ENCODE results near the gene TTC34.

Gene TTC34

GRCh38 chr1:2590233-2591141, 211.0 kb downstream of the TTC34 start:
- DNase-seq (ENCODE audit: low spot score) = no peak

DNA sequence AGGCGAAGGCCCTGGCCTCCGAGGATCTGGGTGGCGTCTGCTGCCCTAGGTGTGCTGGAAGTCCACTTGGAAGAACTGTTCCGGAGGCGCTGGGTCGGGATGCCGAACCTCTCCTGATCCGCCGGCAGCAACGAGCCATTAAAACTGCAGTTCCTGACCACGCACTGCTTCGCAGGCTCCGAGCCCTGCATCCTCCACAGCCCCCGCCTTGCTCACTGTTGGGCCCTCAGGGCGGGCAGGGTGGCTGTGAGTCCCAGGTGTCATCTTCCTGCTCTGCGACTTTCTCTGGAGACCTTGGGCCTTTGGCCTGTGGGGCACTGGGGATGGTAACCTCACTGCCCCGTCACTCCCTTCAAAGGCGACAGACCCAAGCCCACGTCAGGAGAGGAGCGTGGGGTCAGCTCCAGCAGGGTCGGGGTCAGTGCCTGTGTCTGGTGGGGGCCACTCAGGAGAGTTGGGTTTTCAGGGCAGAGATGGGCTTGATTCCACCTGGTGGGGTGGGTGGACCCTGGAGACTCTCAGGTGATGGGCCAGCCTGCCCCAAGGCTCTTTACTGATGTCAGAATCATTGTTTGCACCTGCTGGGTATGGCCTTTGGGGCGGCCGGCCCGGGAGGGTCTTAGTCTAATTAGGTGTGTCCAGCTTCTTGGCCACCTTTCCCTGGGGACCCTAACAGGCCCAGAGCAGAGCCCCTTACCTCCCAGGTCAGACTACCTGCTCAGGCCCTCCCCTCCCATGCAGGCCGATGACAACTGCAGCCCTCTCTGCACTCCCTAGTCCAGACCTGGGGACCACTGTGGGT, 211.9 kb downstream of the TTC34 start:
- no peak for DNase-seq (ENCODE audit: low spot score)

- no peak for DNase-seq (ENCODE audit: low spot score)
Measured at GRCh38 chr1:2588661-2589430, 212.6 kb downstream of the TTC34 start.

DNA sequence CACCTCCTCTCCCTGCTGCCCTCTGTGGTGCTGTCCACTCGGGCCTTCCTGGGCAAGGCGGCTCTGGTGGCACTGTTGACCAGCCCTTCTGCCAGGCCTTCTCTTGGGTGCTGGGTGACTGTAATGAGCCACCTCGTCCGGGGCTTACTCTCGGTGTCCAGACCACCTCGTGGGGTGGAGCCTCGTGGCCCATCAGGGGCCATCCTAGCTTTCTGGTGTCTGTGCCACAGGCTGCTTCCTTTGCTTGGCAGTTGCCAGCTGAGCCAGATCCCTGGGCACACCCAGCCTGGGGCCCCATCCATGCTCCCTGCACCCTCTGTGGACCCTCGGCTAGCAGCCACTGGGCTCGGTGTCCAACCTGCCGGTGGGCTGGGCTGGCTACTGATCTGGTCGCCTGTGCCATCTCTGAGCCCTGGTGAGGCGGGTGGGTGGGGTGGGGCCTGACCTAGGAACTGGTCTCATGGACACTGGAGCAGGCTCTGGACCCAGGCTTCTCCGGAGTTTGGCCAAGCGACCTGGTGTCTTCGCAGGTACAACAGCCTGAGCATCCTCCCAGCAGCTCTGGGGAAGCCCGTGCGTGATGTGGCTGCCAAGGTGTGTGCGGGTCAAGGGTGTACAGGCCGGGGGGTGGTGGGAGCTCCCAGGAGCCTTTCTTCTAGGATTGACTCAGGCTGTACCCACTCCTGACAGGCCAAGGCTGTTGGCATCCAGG, 213.5 kb downstream of the TTC34 start:
- DNase-seq (ENCODE audit: low spot score) = no peak

DNA sequence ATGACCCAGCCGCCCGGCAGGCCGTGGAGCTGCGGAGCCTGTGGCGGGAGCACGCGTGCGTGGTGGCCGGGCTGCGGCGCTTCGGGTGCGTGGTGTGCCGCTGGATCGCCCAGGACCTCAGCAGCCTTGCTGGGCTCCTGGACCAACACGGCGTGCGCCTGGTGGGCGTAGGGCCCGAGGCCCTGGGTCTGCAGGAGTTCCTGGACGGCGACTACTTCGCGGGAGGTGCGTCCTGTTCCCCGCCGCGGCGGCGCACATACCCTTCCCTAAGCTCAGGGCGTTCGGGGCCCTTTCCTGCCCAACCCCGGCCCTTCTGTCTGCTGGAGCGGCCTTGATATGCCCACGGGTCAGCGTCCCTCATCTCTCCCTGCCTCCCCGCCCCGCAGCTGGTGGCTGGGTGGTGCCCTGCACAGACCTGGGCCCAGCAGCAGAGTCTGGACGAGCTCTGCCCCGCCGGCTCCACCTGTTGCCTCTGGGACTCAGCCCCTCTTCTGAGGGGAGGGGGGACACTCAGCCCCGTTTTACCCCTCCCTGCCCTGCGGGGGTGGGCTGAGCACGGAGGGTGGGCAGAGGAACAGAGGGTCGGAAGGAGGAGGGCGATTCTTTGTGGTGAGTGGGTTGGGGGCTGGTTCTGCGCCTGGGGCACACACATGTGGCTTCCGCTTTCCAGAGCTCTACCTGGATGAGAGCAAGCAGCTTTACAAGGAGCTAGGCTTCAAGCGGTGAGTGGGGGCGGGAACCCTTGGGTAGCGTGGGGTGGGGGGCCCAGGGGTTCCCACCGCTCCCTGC, 214.2 kb downstream of the TTC34 start:
- DNase-seq (ENCODE audit: low spot score) = no peak

DNA sequence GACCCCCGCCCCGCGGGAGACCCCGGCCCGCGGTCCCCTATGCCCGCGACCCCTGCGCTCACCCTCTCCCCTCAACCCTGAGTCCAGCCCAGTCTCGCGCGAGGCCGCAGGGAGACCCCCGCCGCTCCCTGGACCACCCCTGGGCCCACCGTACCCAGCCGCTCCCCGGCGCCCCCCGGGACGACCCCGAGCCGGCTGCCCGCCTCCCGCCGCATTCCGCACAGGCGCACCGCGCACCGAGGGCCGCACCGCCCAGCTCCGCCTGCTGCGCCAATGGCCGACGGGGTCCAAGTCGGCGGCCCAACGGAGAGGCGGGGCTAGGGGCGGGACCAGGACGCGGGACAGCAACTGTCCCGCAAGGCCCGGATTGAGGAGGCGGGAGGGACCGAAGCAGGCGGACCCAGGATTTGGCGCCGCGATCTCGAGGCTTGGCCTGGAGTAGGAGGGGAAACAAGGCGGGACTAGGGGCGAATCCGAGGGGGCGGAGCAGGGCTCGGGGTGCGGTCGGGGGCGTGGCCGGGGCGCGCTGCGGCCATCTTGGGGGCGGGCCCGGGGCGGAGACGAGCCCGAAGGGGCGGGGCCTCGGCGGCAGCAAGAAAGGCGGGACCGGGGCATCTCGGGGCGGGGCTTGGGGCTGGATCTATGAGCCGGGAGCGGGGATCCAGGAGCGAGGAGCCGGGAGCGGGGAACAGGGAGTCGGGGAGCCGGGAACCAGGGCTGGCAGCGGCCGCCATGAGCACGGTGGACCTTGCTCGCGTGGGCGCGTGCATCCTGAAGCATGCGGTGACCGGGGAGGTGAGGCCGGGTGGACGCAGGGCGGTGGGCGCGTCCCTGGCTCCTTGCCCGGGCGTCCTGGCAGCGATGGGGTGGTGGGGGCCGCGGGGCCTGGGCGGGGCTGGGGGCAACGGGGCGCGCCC, 215.1 kb downstream of the TTC34 start, which contains the start of gene PRXL2B:
PRXL2B (plus strand) TSS at position 624 of the 917 bp plus-strand sequence; CDS start at position 733, 109 bp downstream.
- peak; percentile 96 for DNase-seq (ENCODE audit: low spot score)

Data from CD4-positive, alpha-beta T cell treated with Interleukin-2 at 100 ng/mL for 4 hours (primary cell).